DMS153 (cell line): Measurements from ENCODE around the gene PPIL6.

Experiments
- DNase-seq: peaks from one replicate; lab custom pipeline; 2025; lab: John Stamatoyannopoulos, UW

The PPIL6 gene

DNA sequence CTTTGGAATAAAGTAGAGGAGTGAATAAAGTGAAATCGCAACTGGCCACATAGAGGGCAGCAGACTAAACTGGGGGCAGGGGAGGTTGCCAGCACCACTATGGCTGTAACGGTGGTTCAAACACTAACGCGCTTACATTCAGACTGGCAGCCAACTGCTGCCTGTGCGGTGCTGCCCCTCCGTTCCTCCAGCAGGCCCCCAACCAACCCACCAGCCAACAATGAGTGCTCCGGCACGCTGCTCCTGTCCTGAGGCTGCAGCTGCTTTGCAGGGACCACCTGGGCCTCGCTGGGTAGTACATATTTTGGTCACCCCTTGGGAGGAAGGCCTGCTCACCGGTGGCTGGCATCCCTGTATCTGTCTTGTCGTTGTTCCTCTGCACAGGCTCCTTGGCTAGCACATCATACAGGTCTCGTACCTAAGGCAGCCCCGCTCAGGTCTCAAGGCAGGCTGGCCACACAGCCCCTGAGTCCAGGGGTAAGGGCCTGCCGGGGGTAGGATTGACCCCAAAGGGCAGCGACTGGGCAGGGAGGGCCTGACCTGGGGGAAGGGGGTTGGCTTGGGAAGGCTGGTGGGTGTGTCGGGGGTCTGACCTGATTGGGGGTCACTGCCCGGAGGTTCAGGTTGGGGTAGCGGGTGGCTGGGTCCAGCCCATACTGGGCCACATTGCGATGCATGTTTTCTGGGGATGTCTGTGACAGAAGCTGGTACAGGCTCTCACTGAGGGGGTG, 8.8 kb upstream of the PPIL6 start:
- no peak for DNase-seq

DNA sequence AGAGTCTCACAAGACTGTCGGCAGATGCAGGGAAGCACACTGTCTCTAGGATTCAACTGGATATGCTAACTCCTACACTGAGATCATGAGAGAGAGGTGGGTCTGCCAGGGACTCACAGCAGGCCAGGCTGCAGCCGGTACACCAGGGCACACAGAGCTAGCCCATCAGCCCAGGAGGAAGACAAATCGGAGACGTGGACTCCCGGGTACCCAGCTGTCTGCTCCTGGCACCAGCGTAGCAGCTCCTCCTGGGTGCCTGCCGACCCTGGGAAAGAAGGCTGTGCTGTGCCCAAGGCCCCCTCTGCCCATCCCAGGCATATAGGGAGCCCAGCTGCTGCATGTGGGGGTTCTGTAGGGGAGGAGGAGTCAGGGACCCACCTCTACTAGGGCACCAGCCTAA, 8.2 kb upstream of the PPIL6 start:
- DNase-seq: no peak

DNA sequence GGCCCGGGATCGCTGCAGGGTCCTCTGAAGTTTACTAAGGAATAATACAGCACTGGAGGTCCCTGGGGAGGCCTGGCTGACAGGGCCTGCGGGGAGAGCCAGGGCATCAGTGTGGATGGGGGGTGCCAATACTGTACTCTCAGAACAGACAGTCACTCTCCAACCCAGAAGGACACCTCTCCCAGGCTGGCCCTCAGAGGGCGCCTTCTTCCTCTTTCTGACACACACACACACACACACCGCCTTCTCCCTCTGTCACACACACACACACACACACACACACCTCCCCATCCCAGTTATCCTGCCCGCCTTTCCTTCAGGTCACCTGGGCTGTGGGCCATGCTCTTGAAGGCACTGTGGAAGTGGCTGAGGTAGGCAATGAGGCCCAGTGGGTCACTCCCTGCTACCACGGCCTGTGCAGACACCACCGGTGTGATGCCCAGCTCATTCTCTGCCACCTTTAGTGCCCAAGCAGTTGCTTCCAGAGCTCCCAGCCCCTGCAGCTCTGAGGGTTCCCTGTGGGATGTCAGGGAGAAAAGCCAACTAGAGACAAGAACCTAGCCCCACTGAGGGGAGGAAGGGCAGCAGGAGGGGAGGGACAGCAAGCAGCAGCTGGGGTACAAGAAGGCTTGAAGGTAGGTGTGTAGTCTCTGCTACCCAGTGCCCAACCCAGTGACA, 7.6 kb upstream of the PPIL6 start:
- DNase-seq: no peak

DNA sequence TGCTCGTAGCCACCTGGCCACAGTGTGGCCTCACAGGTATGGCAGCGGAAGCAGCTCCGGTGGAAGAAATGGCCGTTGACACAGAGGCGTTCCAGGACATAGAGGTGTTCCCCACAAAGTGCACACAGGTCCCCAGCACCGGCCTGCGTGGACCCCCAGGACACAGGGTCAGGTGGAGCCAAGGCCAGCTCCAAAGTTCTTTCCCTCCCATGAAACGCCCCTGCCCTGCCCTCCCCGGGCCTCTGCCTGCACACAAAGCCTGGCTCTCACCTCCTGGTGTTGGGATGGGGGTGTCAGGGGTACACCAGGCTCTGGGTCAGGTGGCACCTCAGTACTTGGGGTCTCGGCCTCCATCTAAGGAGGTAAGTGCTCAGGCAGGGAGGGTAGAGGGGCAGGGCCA, 6.7 kb upstream of the PPIL6 start:
- no peak for DNase-seq

DNA sequence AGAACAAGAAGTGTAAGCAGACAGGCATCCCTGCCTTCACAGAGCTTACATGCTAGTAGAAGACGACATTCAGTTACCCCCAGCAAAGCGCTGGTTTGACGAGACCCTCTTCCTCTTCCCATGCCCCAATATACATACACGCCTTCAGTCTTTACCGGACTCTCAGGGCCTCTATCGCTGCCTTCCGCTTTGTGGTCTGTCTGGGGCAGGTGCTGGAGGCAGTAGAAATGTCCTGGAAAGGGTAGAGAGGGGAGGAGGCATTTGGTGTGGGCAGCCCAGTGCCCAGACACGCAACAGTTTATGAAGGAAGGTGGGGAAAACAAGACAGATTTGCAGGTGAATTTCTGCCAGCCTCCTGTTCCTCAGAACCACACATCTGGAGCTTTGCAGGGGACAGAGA, 6.1 kb upstream of the PPIL6 start:
- DNase-seq: no peak

- no peak for DNase-seq
Observed at GRCh38 chr6:109446072-109446471, 5.6 kb upstream of the PPIL6 start.

DNA sequence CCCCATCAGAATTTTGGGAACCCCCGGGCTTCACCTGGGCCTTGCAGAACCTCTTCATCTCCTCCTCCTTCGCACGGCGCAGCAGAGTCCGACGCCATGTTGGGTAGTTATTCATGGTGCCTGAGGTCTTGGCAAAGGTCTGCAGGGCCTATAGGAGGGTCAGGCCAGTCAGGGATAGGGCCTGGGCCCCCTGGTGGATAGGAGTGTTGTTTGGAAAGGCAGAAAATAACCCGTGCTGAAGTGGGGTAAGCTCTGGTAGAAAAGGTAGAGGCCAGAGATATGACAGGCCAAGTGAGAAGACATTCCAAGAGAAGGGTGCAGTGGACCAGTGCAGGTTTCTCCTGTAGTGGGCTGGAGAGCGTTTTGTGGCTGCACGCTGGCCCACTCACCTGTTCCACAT, 5.0 kb upstream of the PPIL6 start:
- DNase-seq: no peak

- no peak for DNase-seq
Observed at GRCh38 chr6:109443425-109443950, 3.1 kb upstream of the PPIL6 start.

GRCh38 chr6:109442393-109442924, 2.0 kb upstream of the PPIL6 start:
- no peak for DNase-seq

DNA sequence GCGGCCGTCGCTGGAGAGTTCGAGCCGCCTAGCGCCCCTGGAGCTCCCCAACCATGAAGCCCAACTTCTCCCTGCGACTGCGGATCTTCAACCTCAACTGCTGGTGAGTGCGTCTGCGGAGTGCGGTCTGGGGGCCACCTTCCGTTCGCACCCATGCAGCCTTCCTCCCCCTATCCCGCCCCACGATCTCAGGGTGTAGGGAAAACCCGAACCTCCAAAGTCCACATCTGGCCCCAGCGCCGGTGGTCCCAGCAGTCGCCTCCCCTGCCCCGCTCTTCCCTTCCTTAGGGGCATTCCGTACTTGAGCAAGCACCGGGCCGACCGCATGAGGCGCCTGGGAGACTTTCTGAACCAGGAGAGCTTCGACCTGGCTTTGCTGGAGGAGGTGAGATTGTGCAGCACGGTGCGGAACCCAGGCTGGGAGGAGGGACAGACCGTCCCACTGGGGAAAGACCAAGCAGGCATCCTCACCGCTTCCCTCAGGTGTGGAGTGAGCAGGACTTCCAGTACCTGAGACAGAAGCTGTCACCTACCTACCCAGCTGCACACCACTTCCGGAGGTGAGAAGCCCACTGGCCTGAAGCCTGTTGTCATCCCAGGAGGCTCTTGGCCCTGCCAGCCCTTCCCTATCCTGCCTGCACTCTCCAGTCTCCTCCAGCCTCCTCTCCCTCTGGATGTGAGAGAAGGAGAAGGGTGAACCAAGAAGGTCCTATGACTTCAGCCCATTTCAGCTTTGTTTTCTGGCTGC, 815 bp upstream of the PPIL6 start:
- DNase-seq: no peak

DNA sequence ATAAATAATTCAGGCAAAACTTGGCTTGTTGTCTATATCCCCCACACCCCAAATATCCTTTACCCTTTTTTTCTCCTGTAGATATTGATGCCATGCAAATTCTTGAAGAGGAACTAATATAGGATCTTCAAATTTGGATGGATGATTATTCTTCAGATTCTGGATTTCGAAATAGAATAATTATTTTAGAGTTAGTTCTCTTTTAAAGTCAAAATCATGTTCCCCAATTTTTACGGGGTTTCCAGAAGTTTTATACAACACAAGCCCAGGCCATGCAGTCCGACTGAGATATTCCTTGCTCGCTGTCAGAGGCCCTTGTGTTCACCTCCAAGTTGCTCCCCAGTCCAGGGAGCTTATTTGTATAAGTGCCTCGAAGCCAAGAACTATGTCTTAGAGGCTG, 4.4 kb downstream of the PPIL6 start:
- DNase-seq: no peak

- no peak for DNase-seq
Observed at GRCh38 chr6:109434456-109434855, 6.0 kb downstream of the PPIL6 start.

DNA sequence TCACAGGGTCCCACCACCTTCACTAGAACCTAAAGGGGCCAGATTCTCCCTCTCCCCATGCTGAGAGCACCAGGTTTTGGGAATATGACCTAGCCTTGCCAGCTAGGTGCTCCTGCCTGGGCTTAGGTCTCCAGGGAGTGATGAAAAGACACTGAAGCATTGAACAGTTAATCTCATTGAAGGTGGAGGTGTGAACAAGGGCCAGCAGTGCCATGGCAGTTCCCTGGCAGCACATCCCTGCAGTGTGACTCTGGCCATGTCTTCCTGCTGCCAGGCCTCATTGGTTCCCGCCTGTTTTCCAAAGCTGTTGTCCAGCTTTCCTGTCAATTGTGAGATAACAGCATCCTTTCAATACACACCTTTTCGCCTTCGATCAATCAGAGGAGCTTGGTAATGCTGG, 10.9 kb downstream of the PPIL6 start:
- DNase-seq: peak; percentile 55

GRCh38 chr6:109428889-109429477, 11.4 kb downstream of the PPIL6 start:
- DNase-seq: peak; percentile 44

DNA sequence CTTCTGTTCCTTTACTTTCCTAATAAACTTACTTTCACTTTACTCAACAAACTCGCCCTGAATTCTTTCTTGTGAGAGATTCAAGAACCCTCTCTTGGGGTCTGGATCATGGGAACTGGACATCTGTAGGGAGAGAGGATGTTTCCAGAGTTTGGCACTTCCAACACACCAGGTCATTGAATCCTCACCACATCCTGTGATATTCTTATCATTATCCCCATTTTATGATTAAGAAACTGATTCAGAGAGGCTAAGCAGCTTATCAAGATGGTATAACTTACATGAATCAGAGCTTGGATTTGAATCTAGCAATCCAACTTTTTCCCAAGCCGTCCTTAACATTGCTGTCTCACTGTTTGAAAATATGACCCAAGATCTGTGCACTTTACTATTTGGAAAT, 15.5 kb downstream of the PPIL6 start:
- DNase-seq: no peak

- DNase-seq: no peak
Observed at GRCh38 chr6:109421184-109421583, 19.2 kb downstream of the PPIL6 start.

DNA sequence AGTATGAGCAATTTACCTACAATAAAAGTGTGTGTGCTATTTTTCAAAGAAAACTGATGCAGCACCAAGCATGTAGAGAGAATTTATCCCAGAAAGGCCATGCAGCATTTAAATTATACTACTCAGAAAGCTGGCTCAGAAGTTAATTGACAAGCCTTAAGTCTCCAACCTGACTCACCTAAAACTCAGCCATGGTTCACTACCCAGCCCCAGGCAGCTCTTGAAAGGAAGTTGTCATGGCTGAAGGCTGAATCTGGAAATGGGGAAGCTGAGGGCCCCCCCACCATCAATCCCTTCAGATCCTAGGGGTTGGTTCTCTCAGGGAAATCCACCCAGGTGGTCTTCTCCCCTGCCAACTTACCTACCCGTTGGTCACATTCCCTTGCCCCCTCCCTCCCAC, 19.7 kb downstream of the PPIL6 start:
- DNase-seq: no peak

- no peak for DNase-seq
Observed at GRCh38 chr6:109417646-109418045, 22.8 kb downstream of the PPIL6 start.

GRCh38 chr6:109411034-109411433, 29.4 kb downstream of the PPIL6 start:
- DNase-seq: no peak

DNA sequence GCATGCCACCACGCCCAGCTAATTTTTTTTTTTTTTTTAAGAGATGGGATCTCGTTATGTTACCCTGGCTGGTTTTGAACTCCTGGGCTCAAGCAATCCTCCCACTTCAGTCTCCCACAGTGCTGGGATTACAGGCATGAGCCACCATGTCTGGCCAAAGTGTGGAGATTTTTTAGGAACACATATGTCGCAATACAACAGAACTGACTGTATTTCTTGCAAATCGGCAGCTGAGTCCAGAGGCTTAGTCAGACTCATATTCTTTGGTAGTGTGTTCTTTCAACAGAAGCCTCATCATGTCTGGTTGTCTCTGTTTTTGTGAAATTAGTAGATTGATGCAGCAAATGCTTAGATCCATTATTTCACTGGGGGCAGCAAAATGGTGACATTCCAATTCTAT, 34.2 kb downstream of the PPIL6 start:
- DNase-seq: no peak

DNA sequence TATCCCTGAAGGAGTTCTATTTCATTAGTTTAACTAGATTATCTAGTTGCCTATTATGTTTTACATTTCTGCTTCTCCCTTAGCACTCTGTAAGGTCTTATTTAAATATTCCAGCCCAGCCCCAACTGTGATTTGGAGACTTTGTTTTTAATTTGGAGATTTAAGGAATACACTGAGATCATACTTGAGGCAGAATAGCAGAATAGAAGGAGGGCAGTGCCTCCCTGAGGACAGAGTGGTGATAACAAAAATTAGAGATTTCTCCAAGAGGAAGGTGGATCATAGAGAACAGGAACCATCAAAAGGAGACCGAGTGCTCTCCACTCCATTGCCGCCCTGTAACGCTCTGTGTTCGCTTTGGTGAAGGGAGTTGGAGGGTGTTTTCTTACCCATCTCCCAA, 43.4 kb downstream of the PPIL6 start:
- DNase-seq: no peak

- DNase-seq: no peak
Observed at GRCh38 chr6:109396046-109396718, 44.2 kb downstream of the PPIL6 start.
